Measurements from ENCODE around the gene MYO1H. TPM values are rescaled to one million over a fixed set of nuclear protein-coding genes. Genes with fewer than 3 reads are reported as not detected.

The MYO1H gene
- total RNA-seq, 1 donor from 2014 or later = not detected

DNA sequence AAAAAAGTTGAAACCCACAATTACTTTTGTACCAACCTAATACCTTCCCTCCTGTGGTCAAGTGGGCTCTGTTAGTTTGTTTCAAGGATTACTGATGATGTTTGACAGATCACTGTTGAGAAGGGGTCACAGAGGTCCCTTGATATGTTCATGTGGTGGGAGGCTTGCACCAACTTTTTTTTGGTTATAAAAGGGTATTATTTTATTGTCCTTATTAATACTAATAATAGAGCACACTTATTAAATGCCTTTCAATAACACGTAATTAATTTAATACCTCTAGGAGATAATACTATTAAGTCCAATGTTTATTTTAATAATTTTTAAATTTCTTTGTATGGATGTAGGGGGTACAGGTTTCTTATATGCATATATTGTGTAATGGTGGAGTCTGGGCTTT, 134.2 kb downstream of the MYO1H start:
- TF ChIP-seq, protein P1, sequence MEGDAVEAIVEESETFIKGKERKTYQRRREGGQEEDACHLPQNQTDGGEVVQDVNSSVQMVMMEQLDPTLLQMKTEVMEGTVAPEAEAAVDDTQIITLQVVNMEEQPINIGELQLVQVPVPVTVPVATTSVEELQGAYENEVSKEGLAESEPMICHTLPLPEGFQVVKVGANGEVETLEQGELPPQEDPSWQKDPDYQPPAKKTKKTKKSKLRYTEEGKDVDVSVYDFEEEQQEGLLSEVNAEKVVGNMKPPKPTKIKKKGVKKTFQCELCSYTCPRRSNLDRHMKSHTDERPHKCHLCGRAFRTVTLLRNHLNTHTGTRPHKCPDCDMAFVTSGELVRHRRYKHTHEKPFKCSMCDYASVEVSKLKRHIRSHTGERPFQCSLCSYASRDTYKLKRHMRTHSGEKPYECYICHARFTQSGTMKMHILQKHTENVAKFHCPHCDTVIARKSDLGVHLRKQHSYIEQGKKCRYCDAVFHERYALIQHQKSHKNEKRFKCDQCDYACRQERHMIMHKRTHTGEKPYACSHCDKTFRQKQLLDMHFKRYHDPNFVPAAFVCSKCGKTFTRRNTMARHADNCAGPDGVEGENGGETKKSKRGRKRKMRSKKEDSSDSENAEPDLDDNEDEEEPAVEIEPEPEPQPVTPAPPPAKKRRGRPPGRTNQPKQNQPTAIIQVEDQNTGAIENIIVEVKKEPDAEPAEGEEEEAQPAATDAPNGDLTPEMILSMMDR (IDR thresholded peaks at IDR 0.05; ENCODE audit: insufficient read depth, low read length, poor library complexity, severe bottlenecking) = no peak
- no peak for DNase-seq (ENCODE audit: low read depth)
- no peaks in the 10 kb centered on the region for H3K27me3 ChIP-seq (ENCODE audit: control insufficient read depth, insufficient read depth, low read length)
- H3K4me3 ChIP-seq (ENCODE audit: low read depth, low read length) = no peak overlapping the region
- H3K36me3 ChIP-seq (ENCODE audit: control insufficient read depth, insufficient read depth, low read length) = no peaks in the 10 kb centered on the region

DNA sequence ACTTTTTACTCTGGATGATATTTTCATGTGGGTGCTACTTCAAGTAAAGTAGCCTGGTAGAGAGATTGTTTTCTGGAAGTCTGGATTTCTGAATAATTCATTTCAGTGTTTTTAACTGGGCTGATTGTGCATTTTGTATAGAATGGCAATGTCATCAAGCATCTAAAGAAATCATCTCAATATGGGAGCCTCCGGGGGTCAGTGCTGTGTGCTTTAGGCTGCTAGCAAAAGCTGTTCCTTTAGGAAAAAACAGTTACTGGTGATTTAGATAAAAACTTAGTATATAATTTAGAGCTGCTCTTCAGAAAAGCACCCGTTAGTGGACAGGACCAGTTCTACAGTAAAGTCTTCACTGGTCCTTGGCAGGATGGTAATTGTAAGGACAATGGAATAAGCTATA, 134.8 kb downstream of the MYO1H start:
- H3K27me3 ChIP-seq (ENCODE audit: control insufficient read depth, insufficient read depth, low read length) = no peaks in the 10 kb centered on the region
- DNase-seq (ENCODE audit: low read depth) = no peak
- TF ChIP-seq, protein P1 (IDR thresholded peaks at IDR 0.05; ENCODE audit: insufficient read depth, low read length, poor library complexity, severe bottlenecking) = no peak
- H3K36me3 ChIP-seq (ENCODE audit: control insufficient read depth, insufficient read depth, low read length) = no peaks in the 10 kb centered on the region
- no peak overlapping the region for H3K4me3 ChIP-seq (ENCODE audit: low read depth, low read length)

DNA sequence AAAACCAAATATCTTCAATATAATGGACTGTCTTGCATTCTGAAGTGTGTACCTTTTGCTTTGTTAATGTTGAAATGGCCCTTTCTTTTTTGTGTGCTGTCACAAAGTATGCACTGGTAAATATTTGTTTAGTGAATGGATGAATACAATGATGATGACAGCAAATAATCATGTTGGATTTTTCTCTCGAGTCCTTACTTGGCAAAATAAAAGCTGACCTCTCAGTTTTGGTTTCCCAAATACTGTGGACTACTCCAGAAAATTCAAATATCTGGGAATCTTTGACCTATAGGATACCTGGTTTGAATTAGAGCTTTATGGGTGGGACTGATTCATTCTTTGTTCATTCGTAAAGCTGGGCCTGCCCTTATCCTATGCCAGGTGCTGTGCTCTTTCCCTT, 135.2 kb downstream of the MYO1H start:
- Histone ChIP-seq H3K27me3 (ENCODE audit: control insufficient read depth, insufficient read depth, low read length) (no peaks in the 10 kb centered on the region), H3K36me3 (ENCODE audit: control insufficient read depth, insufficient read depth, low read length) (no peaks in the 10 kb centered on the region), H3K4me3 (ENCODE audit: low read depth, low read length) (no peak overlapping the region)
- no peak for DNase-seq (ENCODE audit: low read depth)
- TF ChIP-seq, protein P1 (IDR thresholded peaks at IDR 0.05; ENCODE audit: insufficient read depth, low read length, poor library complexity, severe bottlenecking) = no peak

DNA sequence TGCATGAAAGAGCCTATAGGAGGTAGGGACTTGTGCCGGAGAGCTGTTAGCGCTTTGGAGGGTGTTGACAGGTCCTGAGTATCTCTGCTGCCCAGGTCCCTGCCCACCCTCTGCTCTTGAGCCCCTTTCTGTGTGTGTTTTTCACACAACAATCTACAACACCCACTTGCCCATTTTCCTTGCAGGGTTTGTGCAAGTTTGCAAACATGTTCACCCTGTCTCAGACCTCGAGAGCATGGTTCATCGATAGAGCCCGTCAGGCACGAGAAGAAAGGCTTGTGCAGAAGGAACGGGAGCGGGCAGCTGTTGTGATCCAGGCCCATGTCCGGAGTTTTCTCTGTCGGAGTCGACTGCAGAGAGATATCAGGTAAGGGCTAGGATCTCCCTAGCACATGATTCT, 135.6 kb downstream of the MYO1H start:
- no peak for DNase-seq (ENCODE audit: low read depth)
- Histone ChIP-seq H3K27me3 (ENCODE audit: control insufficient read depth, insufficient read depth, low read length) (no peaks in the 10 kb centered on the region), H3K36me3 (ENCODE audit: control insufficient read depth, insufficient read depth, low read length) (peaks cover 1% of the 10 kb centered on the region), H3K4me3 (ENCODE audit: low read depth, low read length) (no peak overlapping the region)
- TF ChIP-seq, protein P1 (IDR thresholded peaks at IDR 0.05; ENCODE audit: insufficient read depth, low read length, poor library complexity, severe bottlenecking) = no peak

DNA sequence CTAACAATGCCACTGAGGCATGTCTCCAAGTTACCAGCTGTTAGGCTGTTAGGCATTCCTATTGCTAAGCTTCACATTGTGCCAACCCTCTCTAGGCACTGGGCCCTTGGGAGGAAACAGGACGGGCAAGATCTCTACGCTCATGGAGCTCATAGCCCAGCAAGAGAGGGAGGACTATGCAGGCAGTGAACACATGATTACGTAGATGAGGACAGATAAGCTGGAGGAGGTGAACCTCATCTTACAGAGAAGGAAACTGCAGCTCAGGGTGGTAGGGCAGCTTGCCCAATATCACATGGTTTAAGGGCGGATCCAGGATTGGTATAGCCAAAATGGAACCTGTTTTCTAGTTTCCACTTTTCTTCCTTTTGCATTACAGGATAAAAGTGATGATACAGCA, 137.5 kb downstream of the MYO1H start:
- TF ChIP-seq, protein P1 (IDR thresholded peaks at IDR 0.05; ENCODE audit: insufficient read depth, low read length, poor library complexity, severe bottlenecking) = no peak
- Histone ChIP-seq H3K36me3 (ENCODE audit: control insufficient read depth, insufficient read depth, low read length) (peaks cover 1% of the 10 kb centered on the region), H3K4me3 (ENCODE audit: low read depth, low read length) (no peak overlapping the region), H3K27me3 (ENCODE audit: control insufficient read depth, insufficient read depth, low read length) (no peaks in the 10 kb centered on the region)
- no peak for DNase-seq (ENCODE audit: low read depth)

DNA sequence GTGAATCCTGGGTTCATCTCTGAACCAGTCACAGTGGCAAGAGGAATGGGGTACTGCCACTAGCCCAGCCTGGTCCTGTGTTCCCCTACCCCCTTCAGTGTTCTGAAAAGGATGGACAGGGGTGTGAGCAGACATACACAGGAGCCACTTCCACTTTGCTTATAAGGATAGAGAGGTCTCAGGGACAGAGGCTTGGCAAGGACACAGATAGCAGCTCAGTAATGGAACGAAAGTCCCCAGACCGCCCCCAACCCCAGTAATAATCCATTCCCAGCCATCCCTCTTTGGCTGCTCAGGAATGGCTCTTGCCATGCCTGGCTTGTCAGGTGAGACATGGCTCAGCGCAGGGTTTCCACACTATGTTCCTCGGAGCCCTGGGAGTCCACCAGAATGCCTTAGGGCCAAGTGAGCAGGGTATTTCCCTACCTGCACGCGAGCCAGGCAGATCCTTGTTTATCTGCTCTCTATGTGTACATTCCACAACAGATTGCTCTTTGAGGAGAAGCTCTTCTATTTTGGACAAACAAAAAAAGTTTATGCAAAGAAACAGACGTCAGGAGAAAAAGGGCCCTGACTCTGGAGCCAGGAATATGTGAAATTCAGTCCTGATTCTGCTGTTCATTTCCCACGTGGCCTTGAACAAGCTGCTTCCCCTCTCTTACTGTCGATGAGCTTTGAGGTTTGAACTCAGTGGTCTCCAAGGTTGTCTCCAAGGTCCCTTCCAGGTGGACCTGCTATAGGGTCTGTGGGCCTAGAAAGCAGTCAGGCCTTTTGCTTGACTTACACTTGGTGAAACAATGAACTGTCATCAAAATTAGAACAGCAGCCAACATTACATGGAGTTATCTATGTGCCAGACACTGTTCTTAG, 139.7 kb downstream of the MYO1H start:
- H3K4me3 ChIP-seq (ENCODE audit: low read depth, low read length) = no peak overlapping the region
- peaks cover 1% of the 10 kb centered on the region for H3K36me3 ChIP-seq (ENCODE audit: control insufficient read depth, insufficient read depth, low read length)
- TF ChIP-seq, protein P1 (IDR thresholded peaks at IDR 0.05; ENCODE audit: insufficient read depth, low read length, poor library complexity, severe bottlenecking) = no peak
- H3K27me3 ChIP-seq (ENCODE audit: control insufficient read depth, insufficient read depth, low read length) = no peaks in the 10 kb centered on the region
- no peak for DNase-seq (ENCODE audit: low read depth)
